ENCODE results near the gene FAM131C.
A peak's percentile ranks its signal among the peaks of the same experiment; 100 is the strongest.

The FAM131C gene

GRCh38 chr1:16071614-16072013 lies 1.8 kb downstream of the FAM131C start:
- Histone ChIP-seq H3K4me1 (peaks cover 4 to 50% (median 35%) of the 10 kb centered on the region in 4 donors), H3K4me3 (no peak overlapping the region), H3K27me3 (peaks cover 0 to 4% of the 10 kb centered on the region in 2 donors), H3K36me3 (no peaks in the 10 kb centered on the region), H3K9me3 (no peaks in the 10 kb centered on the region), H3K27ac (no peak overlapping the region)
- intact Hi-C loops (cut with DNase I; ENCODE audit: low total_unique reads) = no loop called here
- DNase-seq = no peak
- no peak for TF ChIP-seq CTCF (IDR thresholded peaks at IDR 0.05)

- peaks cover 4 to 42% (median 33%) of the 10 kb centered on the region in 4 donors for H3K4me1 ChIP-seq
- TF ChIP-seq CTCF (IDR thresholded peaks at IDR 0.05) = no peak
- intact Hi-C loops (cut with DNase I; ENCODE audit: low total_unique reads) = no loop called here
These were observed 2.7 kb downstream of the FAM131C start for GRCh38 chr1:16070640-16071355.

GRCh38 chr1:16068356-16069270 lies 4.8 kb downstream of the FAM131C start:
- Histone ChIP-seq H3K4me1 (peaks cover under 1 to 29% (median 19%) of the 10 kb centered on the region in 4 donors), H3K4me3 (no peak overlapping the region), H3K9me3 (no peaks in the 10 kb centered on the region), H3K27ac (peak overlapping the region in 1 of 2 donors; percentile 18), H3K27me3 (peaks cover 0 to 4% of the 10 kb centered on the region in 2 donors), H3K36me3 (no peaks in the 10 kb centered on the region)
- TF ChIP-seq CTCF (IDR thresholded peaks at IDR 0.05) = no peak
- DNase-seq = peak; percentile 49 to 83
- intact Hi-C loops (cut with DNase I; ENCODE audit: low total_unique reads) = no loop called here

More at GRCh38 chr1:16070640-16071355, 2.7 kb downstream of the FAM131C start:
- H3K27me3 ChIP-seq = peaks cover 0 to 4% of the 10 kb centered on the region in 2 donors
- no peaks in the 10 kb centered on the region for H3K9me3 ChIP-seq
- DNase-seq = no peak
- no peak overlapping the region for H3K4me3 ChIP-seq
- no peak overlapping the region for H3K27ac ChIP-seq
- H3K36me3 ChIP-seq = no peaks in the 10 kb centered on the region

GRCh38 chr1:16067933-16068332 lies 5.5 kb downstream of the FAM131C start:
- peaks cover 0 to 24% (median 14%) of the 10 kb centered on the region in 4 donors for H3K4me1 ChIP-seq
- no peak for DNase-seq
- no peak for TF ChIP-seq CTCF (IDR thresholded peaks at IDR 0.05)
- H3K9me3 ChIP-seq = no peaks in the 10 kb centered on the region
- H3K27me3 ChIP-seq = peaks cover 0 to under 1% of the 10 kb centered on the region in 2 donors
- no peaks in the 10 kb centered on the region for H3K36me3 ChIP-seq
- no peak overlapping the region for H3K4me3 ChIP-seq
- no peak overlapping the region for H3K27ac ChIP-seq
- intact Hi-C loops (cut with DNase I; ENCODE audit: low total_unique reads) = no loop called here

GRCh38 chr1:16067127-16067768 lies 6.2 kb downstream of the FAM131C start:
- Histone ChIP-seq H3K27ac (no peak overlapping the region), H3K4me1 (peaks cover 0 to 22% (median 12%) of the 10 kb centered on the region in 4 donors), H3K36me3 (no peaks in the 10 kb centered on the region), H3K4me3 (no peak overlapping the region), H3K27me3 (no peaks in the 10 kb centered on the region), H3K9me3 (no peaks in the 10 kb centered on the region)
- intact Hi-C loops (cut with DNase I; ENCODE audit: low total_unique reads) = no loop called here
- no peak for DNase-seq
- TF ChIP-seq CTCF (IDR thresholded peaks at IDR 0.05) = no peak

Measured in tibial artery (tissue), 4 donors.